Naive thymus-derived CD8-positive, alpha-beta T cell (primary cell): ENCODE data around the gene NDUFA7. TPM values are rescaled to one million over a fixed set of nuclear protein-coding genes. Genes with fewer than 3 reads are reported as not detected.
"Not testable (repeated sequence)": the region's sequence is repeated elsewhere in the genome, so short reads cannot be mapped to it uniquely, and the experiment has no call there.

Source experiments
- ATAC-seq, 2 donors: fragments of 150-1000 bp; cut with Tn5 transposase in 1 of 2; sonication (Bioruptor Pico), chemical (Tn5 transposase) in 1 of 2; 1 replicate in 1 of 2; 2 replicates in 1 of 2; pipeline ENCODE4 v1.10.0; 2021; ENCODE audit warnings: mild to moderate bottlenecking in 2 of 2, moderate library complexity in 2 of 2
- POLR2A ChIA-PET: fragments of 350-600 bp; sonication (Branson Sonifier 250); formaldehyde crosslinking; loops from one replicate; lab custom pipeline; 2021; ENCODE audit warnings: antibody characterized with exemption; lab: Charles Lee
- DNase-seq, 10 donors: peaks; one replicate each; pipeline versions ENCODE4 v3.0.0 to v3.0.0-alpha.2; 2020 to 2022
- H3K27ac Mint-ChIP-seq, 10 donors: one replicate each; pipeline ENCODE4 v1.8.0; 2020 to 2022; ENCODE audit warnings: mild to moderate bottlenecking in 10 of 10, mixed read lengths in 10 of 10, moderate library complexity in 4 of 10, inconsistent platforms in 1 of 10
- H3K27me3 Mint-ChIP-seq, 5 donors: one replicate each; pipeline ENCODE4 v1.8.0; 2021 to 2022; ENCODE audit warnings: mixed read lengths in 5 of 5
- H3K36me3 Mint-ChIP-seq, 3 donors: one replicate each; pipeline ENCODE4 v1.8.0; 2020 to 2022; ENCODE audit warnings: mixed read lengths in 3 of 3, mild to moderate bottlenecking in 2 of 3, inconsistent platforms in 1 of 3
- H3K4me1 Mint-ChIP-seq, 4 donors: one replicate each; pipeline ENCODE4 v1.8.0; 2021 to 2022; ENCODE audit warnings: mixed read lengths in 4 of 4
- H3K4me3 Mint-ChIP-seq, 10 donors: one replicate each; pipeline ENCODE4 v1.8.0; 2020 to 2022; ENCODE audit warnings: mild to moderate bottlenecking in 10 of 10, mixed read lengths in 10 of 10, moderate library complexity in 6 of 10, inconsistent platforms in 1 of 10
- H3K9me3 Mint-ChIP-seq, 9 donors: one replicate each; pipeline ENCODE4 v1.8.0; 2020 to 2022; ENCODE audit warnings: mixed read lengths in 9 of 9, mild to moderate bottlenecking in 3 of 9, inconsistent platforms in 1 of 9, moderate library complexity in 1 of 9
- polyA plus RNA-seq, 3 donors: library from polyadenylated mRNA; unstranded; fragments of 300-500 nt; fragmentation: Illumina TruSeq; gene quantifications; one replicate each; pipeline ENCODE4 v1.2.3, GENCODE V29; 2021
- total RNA-seq, 8 experiments: library from RNA in 2 of 8; stranded (reverse) in 2 of 8; gene quantifications; one replicate each; pipeline ENCODE4 v1.2.3 and lab custom pipeline; 2021 to 2026

Gene NDUFA7
- total and polyA plus RNA-seq, 5 experiments from 2014 or later: 28.5 to 136 (median 117) TPM

DNA sequence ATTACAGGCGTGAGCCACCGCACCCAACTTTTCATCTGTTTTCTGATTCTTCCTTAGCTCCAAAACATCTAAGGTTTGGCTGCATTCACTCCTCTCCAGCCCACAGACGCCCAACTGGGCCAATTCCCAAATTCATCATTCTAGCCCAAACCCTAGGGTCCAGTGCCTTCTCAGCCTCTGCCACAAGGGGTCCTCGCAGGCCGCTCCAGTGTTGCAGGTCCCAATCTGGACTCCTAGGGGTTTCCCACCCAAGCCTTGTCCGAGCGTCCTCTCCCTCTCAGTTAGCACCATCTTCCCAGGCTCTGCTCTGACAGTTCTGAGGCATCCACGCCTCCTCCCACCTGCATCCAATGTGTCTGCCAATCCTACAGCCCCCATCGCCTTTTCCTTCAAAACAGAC is 29.8 kb downstream of the NDUFA7 start:
- H3K27ac Mint-ChIP-seq, H3K4me1 Mint-ChIP-seq, H3K9me3 Mint-ChIP-seq, H3K27me3 Mint-ChIP-seq, H3K36me3 Mint-ChIP-seq, POLR2A ChIA-PET, DNase-seq: not testable (repeated sequence)
- H3K4me3 Mint-ChIP-seq: peak overlapping the region in 1 of 10 donors; percentile 49
- ATAC-seq: peak in 1 of 2 donors; percentile 12

DNA sequence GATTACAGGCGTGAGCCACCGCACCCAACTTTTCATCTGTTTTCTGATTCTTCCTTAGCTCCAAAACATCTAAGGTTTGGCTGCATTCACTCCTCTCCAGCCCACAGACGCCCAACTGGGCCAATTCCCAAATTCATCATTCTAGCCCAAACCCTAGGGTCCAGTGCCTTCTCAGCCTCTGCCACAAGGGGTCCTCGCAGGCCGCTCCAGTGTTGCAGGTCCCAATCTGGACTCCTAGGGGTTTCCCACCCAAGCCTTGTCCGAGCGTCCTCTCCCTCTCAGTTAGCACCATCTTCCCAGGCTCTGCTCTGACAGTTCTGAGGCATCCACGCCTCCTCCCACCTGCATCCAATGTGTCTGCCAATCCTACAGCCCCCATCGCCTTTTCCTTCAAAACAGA is 44.7 kb downstream of the NDUFA7 start:
- DNase-seq, H3K4me3 Mint-ChIP-seq, H3K27me3 Mint-ChIP-seq, H3K4me1 Mint-ChIP-seq, POLR2A ChIA-PET, H3K9me3 Mint-ChIP-seq, H3K36me3 Mint-ChIP-seq, H3K27ac Mint-ChIP-seq: not testable (repeated sequence)
- ATAC-seq: peak in 1 of 2 donors; percentile 39

GRCh38 chr19:8269724-8270123 is 51.5 kb downstream of the NDUFA7 start:
- POLR2A ChIA-PET: interaction anchor here (0.7 to 1.5 kb wide), 4 partner anchors 35 to 54 kb away, joined by 3 to 5 read pairs (median 4); partner anchors contain the start of genes NDUFA7 and RPS28
- H3K4me1 Mint-ChIP-seq: peaks cover 6 to 28% (median 20%) of the 10 kb centered on the region in 4 donors
- H3K9me3 Mint-ChIP-seq: no peaks in the 10 kb centered on the region
- ATAC-seq: no peak
- peak overlapping the region; percentile 83 to 97 (median 92) for H3K4me3 Mint-ChIP-seq
- H3K27me3 Mint-ChIP-seq: no peaks in the 10 kb centered on the region
- no peak for DNase-seq
- H3K36me3 Mint-ChIP-seq: peaks cover 0 to 29% (median 0%) of the 10 kb centered on the region in 3 donors
- peak overlapping the region; percentile 69 to 98 (median 94) for H3K27ac Mint-ChIP-seq

- Mint-ChIP-seq H3K4me1 (peaks cover 7 to 30% (median 21%) of the 10 kb centered on the region in 4 donors), H3K4me3 (no peak overlapping the region), H3K27me3 (no peaks in the 10 kb centered on the region), H3K9me3 (no peaks in the 10 kb centered on the region), H3K36me3 (peaks cover 0 to 36% (median 0%) of the 10 kb centered on the region in 3 donors), H3K27ac (peak overlapping the region in 1 of 10 donors; percentile 13)
- ATAC-seq (no peak), DNase-seq (no peak)
- POLR2A ChIA-PET: no interaction called here
These were observed 55.3 kb downstream of the NDUFA7 start for GRCh38 chr19:8265872-8266271.

DNA sequence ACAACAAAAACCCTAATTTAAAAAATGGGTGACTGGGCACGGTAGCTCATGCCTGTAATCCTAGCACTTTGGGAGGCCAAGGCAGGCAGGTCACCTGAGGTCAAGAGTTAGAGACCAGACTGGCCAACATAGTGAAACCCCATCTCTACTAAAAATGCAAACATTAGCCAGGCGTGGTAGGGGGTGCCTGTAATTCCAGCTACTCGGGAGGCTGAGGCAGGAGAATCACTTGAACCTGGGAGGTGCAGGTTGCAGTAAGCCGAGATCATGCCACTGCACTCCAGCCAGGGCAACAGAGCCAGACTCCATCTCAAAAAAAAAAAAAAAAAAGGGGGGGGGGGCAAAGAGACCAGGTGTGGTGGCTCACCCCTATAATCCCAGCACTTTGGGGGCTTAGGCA is 56.9 kb downstream of the NDUFA7 start:
- not testable (repeated sequence) for ATAC-seq, DNase-seq

GRCh38 chr19:8262431-8262830 is 58.7 kb downstream of the NDUFA7 start:
- H3K4me3 Mint-ChIP-seq: no peak overlapping the region
- ATAC-seq (no peak), DNase-seq (peak in 1 of 10 donors; percentile 48)

More for the DNA sequence above, 56.9 kb downstream of the NDUFA7 start:
- Mint-ChIP-seq H3K4me1 (peaks cover 7 to 34% (median 21%) of the 10 kb centered on the region in 4 donors), H3K27ac (peak overlapping the region in 1 of 10 donors; percentile 5), H3K36me3 (peaks cover 0 to 31% (median 0%) of the 10 kb centered on the region in 3 donors)
- not testable (repeated sequence) for H3K4me3 Mint-ChIP-seq, H3K27me3 Mint-ChIP-seq, H3K9me3 Mint-ChIP-seq
- POLR2A ChIA-PET: interaction anchor here (0.7 kb wide), 1 partner anchor 99 kb away, joined by 4 read pairs; no protein-coding TSS in a partner anchor

DNA sequence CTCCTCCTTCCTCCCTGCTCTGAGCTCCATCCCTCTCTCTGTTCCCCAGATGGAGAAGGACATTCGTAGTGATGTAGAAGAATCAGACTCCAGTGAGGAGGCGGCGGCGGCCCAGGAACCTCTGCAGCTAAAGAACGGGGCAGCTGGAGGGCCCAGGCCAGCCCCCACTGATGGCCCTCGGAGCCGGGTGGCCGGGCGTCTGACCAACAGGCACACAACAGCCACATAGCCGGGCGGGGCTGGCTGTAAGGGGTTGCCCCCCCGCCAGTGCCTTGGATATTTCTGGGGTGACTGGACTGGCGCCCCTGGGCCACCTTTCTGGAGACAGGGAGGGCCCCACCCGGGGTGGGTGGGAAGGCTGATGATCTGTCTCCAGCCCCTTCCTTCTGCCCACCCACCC is 59.3 kb downstream of the NDUFA7 start:
- H3K4me3 Mint-ChIP-seq: no peak overlapping the region

More at GRCh38 chr19:8262431-8262830, 58.7 kb downstream of the NDUFA7 start:
- peaks cover 0 to 40% (median 0%) of the 10 kb centered on the region in 3 donors for H3K36me3 Mint-ChIP-seq
- H3K9me3 Mint-ChIP-seq: no peaks in the 10 kb centered on the region
- H3K27me3 Mint-ChIP-seq: no peaks in the 10 kb centered on the region
- peak overlapping the region in 1 of 10 donors; percentile 52 for H3K27ac Mint-ChIP-seq
- H3K4me1 Mint-ChIP-seq: peaks cover 0 to 32% (median 20%) of the 10 kb centered on the region in 4 donors
- POLR2A ChIA-PET: interaction anchor here (0.9 kb wide), 1 partner anchor 13 kb away, joined by 3 read pairs; no protein-coding TSS in a partner anchor

GRCh38 chr19:8261347-8261746 is 59.8 kb downstream of the NDUFA7 start:
- ATAC-seq: no peak
- Mint-ChIP-seq H3K4me1 (peaks cover 0 to 39% (median 24%) of the 10 kb centered on the region in 4 donors), H3K9me3 (no peaks in the 10 kb centered on the region), H3K27ac (peak overlapping the region in 3 of 10 donors; percentile 3 to 24 (median 18)), H3K36me3 (peaks cover 0 to 36% (median 0%) of the 10 kb centered on the region in 3 donors), H3K4me3 (no peak overlapping the region), H3K27me3 (no peaks in the 10 kb centered on the region)
- POLR2A ChIA-PET: no interaction called here
- DNase-seq: peak in 1 of 10 donors; percentile 58

More for the DNA sequence above, 59.3 kb downstream of the NDUFA7 start:
- POLR2A ChIA-PET: interaction anchor here (0.9 kb wide), 1 partner anchor 12 kb away, joined by 3 read pairs; no protein-coding TSS in a partner anchor
- H3K9me3 Mint-ChIP-seq: no peaks in the 10 kb centered on the region
- DNase-seq (no peak), ATAC-seq (no peak)
- H3K36me3 Mint-ChIP-seq: peaks cover 0 to 39% (median 0%) of the 10 kb centered on the region in 3 donors
- H3K4me1 Mint-ChIP-seq: peaks cover 0 to 38% (median 24%) of the 10 kb centered on the region in 4 donors
- H3K27me3 Mint-ChIP-seq: no peaks in the 10 kb centered on the region
- peak overlapping the region in 2 of 10 donors; percentile 18 to 74 for H3K27ac Mint-ChIP-seq

Other genes starting within 250 kb of the NDUFA7 start
- not detected for gene FBN3, start 171.8 kb downstream of the NDUFA7 start, total RNA-seq
- gene FBN3, start 171.8 kb downstream of the NDUFA7 start, polyA plus RNA-seq: not detected
- gene CERS4, start 112.0 kb downstream of the NDUFA7 start, total RNA-seq: 10 to 100 TPM; 26.2 to 31.7 TPM
- gene CERS4, start 112.0 kb downstream of the NDUFA7 start, polyA plus RNA-seq: 1 to 10 TPM; 5.4 to 8.0 (median 7.9) TPM
- gene CD320, start 13.0 kb downstream of the NDUFA7 start, total RNA-seq: 10 to 100 TPM; 33.9 to 34.4 TPM
- 10 to 100 TPM; 51.9 to 58.0 (median 56.8) TPM for gene CD320, start 13.0 kb downstream of the NDUFA7 start, polyA plus RNA-seq
- 1,000 to 10,000 TPM; 3,024 to 3,108 TPM for gene RPS28, start 121 bp upstream of the NDUFA7 start, total RNA-seq
- gene RPS28, start 121 bp upstream of the NDUFA7 start, polyA plus RNA-seq: 1,000 to 10,000 TPM; 3,764 to 4,165 (median 4,042) TPM
- 1 to 10 TPM; 1.4 to 3.3 TPM for gene KANK3, start 21.9 kb upstream of the NDUFA7 start, total RNA-seq
- 1 to 10 TPM in 2 of 3 donors, under 1 TPM in 1; 0.82 to 2.3 (median 1.5) TPM for gene KANK3, start 21.9 kb upstream of the NDUFA7 start, polyA plus RNA-seq
- not detected for gene ANGPTL4, start 42.8 kb upstream of the NDUFA7 start, total RNA-seq
- gene ANGPTL4, start 42.8 kb upstream of the NDUFA7 start, polyA plus RNA-seq: under 1 TPM in 1 of 3 donors, not detected in 2; 0.23 TPM
- 100 to 1,000 TPM; 108 to 112 TPM for gene RAB11B, start 69.0 kb upstream of the NDUFA7 start, total RNA-seq
- gene RAB11B, start 69.0 kb upstream of the NDUFA7 start, polyA plus RNA-seq: 10 to 100 TPM; 46.9 to 73.6 (median 53.9) TPM
- 10 to 100 TPM; 25.8 to 31.4 TPM for gene MARCHF2, start 91.9 kb upstream of the NDUFA7 start, total RNA-seq
- 10 to 100 TPM; 21.1 to 40.1 (median 38.2) TPM for gene MARCHF2, start 91.9 kb upstream of the NDUFA7 start, polyA plus RNA-seq
- gene HNRNPM, start 123.6 kb upstream of the NDUFA7 start, total RNA-seq: 100 to 1,000 TPM; 207 to 227 TPM
- 100 to 1,000 TPM; 214 to 304 (median 217) TPM for gene HNRNPM, start 123.6 kb upstream of the NDUFA7 start, polyA plus RNA-seq
- gene PRAM1, start 181.3 kb upstream of the NDUFA7 start, total RNA-seq: 1 to 10 TPM; 3.5 to 4.7 TPM
- gene PRAM1, start 181.3 kb upstream of the NDUFA7 start, polyA plus RNA-seq: under 1 TPM in 2 of 3 donors, not detected in 1; 0.07 to 0.20 TPM
- gene ZNF414, start 192.8 kb upstream of the NDUFA7 start, total RNA-seq: 10 to 100 TPM; 70.2 to 73.1 TPM
- 10 to 100 TPM; 15.2 to 34.2 (median 27.7) TPM for gene ZNF414, start 192.8 kb upstream of the NDUFA7 start, polyA plus RNA-seq